ENCODE measurements around the gene FKBP9.

FKBP9 gene

DNA sequence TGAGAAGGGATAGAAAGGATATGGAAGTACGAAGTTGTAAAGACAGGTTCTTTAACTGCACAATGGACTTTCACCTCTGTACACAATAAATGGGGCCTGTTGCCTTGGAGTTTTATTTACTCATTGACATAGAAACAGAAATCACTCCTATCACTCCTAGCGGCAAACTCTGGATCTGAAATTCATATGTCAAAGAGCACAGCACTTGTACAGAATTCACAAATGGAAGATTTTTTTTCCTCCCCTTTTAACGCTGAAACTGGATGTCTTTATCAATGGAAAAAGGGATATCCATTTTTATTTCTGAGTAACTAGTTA, 87.1 kb downstream of the FKBP9 start:
- TF ChIP-seq SIN3A (IDR thresholded peaks at IDR 0.05; ENCODE audit: borderline replicate concordance, insufficient read depth, low read length) (no peak), POLR2AphosphoS5 (IDR thresholded peaks at IDR 0.05; ENCODE audit: low read depth, low read length) (no peak), FOXP2 (optimal IDR thresholded peaks at IDR 0.05; ENCODE audit: borderline replicate concordance, extremely low read depth, extremely low read length, insufficient read depth) (no peak), TAF1 (IDR thresholded peaks at IDR 0.05; ENCODE audit: borderline replicate concordance, insufficient read depth, low read length) (no peak)
- TF ChIP-seq, protein P1, sequence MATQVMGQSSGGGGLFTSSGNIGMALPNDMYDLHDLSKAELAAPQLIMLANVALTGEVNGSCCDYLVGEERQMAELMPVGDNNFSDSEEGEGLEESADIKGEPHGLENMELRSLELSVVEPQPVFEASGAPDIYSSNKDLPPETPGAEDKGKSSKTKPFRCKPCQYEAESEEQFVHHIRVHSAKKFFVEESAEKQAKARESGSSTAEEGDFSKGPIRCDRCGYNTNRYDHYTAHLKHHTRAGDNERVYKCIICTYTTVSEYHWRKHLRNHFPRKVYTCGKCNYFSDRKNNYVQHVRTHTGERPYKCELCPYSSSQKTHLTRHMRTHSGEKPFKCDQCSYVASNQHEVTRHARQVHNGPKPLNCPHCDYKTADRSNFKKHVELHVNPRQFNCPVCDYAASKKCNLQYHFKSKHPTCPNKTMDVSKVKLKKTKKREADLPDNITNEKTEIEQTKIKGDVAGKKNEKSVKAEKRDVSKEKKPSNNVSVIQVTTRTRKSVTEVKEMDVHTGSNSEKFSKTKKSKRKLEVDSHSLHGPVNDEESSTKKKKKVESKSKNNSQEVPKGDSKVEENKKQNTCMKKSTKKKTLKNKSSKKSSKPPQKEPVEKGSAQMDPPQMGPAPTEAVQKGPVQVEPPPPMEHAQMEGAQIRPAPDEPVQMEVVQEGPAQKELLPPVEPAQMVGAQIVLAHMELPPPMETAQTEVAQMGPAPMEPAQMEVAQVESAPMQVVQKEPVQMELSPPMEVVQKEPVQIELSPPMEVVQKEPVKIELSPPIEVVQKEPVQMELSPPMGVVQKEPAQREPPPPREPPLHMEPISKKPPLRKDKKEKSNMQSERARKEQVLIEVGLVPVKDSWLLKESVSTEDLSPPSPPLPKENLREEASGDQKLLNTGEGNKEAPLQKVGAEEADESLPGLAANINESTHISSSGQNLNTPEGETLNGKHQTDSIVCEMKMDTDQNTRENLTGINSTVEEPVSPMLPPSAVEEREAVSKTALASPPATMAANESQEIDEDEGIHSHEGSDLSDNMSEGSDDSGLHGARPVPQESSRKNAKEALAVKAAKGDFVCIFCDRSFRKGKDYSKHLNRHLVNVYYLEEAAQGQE (IDR thresholded peaks at IDR 0.05; ENCODE audit: insufficient read depth in 1 of 2, low read depth in 2 of 2, low read length in 2 of 2), result no peak

DNA sequence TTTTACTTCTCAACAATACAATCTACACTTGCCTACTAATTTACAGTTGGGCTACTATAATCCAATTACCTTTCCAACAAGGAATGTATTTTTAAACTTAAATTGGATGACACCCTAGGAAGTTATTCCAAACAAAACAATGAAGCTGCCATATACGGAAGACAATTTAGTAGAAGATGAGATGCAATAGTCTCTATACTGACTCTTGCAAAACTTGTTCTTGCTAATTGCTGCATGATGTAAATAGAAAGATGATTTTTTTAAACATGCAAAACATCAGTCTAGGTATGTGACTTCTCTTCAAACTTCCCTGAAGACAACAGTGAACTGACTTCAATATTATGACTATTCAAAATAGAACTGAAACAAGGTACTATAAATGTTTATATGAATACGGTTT, 87.7 kb downstream of the FKBP9 start:
- no peak for TF ChIP-seq FOXP2 (optimal IDR thresholded peaks at IDR 0.05; ENCODE audit: borderline replicate concordance, extremely low read depth, extremely low read length, insufficient read depth)
- no peak for TF ChIP-seq POLR2AphosphoS5 (IDR thresholded peaks at IDR 0.05; ENCODE audit: low read depth, low read length)

- TF ChIP-seq FOXP2 (optimal IDR thresholded peaks at IDR 0.05; ENCODE audit: borderline replicate concordance, extremely low read depth, extremely low read length, insufficient read depth) (no peak), TAF1 (IDR thresholded peaks at IDR 0.05; ENCODE audit: borderline replicate concordance, insufficient read depth, low read length) (no peak), POLR2AphosphoS5 (IDR thresholded peaks at IDR 0.05; ENCODE audit: low read depth, low read length) (no peak), SIN3A (IDR thresholded peaks at IDR 0.05; ENCODE audit: borderline replicate concordance, insufficient read depth, low read length) (no peak)
- TF ChIP-seq, protein P1 (IDR thresholded peaks at IDR 0.05; ENCODE audit: insufficient read depth in 1 of 2, low read depth in 2 of 2, low read length in 2 of 2), result no peak
Observed at GRCh38 chr7:33048257-33048656, 91.0 kb downstream of the FKBP9 start.

GRCh38 chr7:33048704-33049103, 91.5 kb downstream of the FKBP9 start:
- TF ChIP-seq, protein P1 (IDR thresholded peaks at IDR 0.05; ENCODE audit: insufficient read depth in 1 of 2, low read depth in 2 of 2, low read length in 2 of 2), result no peak
- no peak for TF ChIP-seq TAF1 (IDR thresholded peaks at IDR 0.05; ENCODE audit: borderline replicate concordance, insufficient read depth, low read length)
- no peak for TF ChIP-seq SIN3A (IDR thresholded peaks at IDR 0.05; ENCODE audit: borderline replicate concordance, insufficient read depth, low read length)
- no peak for TF ChIP-seq POLR2AphosphoS5 (IDR thresholded peaks at IDR 0.05; ENCODE audit: low read depth, low read length)
- no peak for TF ChIP-seq FOXP2 (optimal IDR thresholded peaks at IDR 0.05; ENCODE audit: borderline replicate concordance, extremely low read depth, extremely low read length, insufficient read depth)

- no peak for TF ChIP-seq FOXP2 (optimal IDR thresholded peaks at IDR 0.05; ENCODE audit: borderline replicate concordance, extremely low read depth, extremely low read length, insufficient read depth)
- TF ChIP-seq TAF1 (IDR thresholded peaks at IDR 0.05; ENCODE audit: borderline replicate concordance, insufficient read depth, low read length), result no peak
- no peak for TF ChIP-seq POLR2AphosphoS5 (IDR thresholded peaks at IDR 0.05; ENCODE audit: low read depth, low read length)
- no peak for TF ChIP-seq SIN3A (IDR thresholded peaks at IDR 0.05; ENCODE audit: borderline replicate concordance, insufficient read depth, low read length)
- TF ChIP-seq, protein P1 (IDR thresholded peaks at IDR 0.05; ENCODE audit: insufficient read depth in 1 of 2, low read depth in 2 of 2, low read length in 2 of 2), result no peak
Observed at GRCh38 chr7:33050535-33051318, 93.5 kb downstream of the FKBP9 start.

All from PFSK-1 (cell line).